Activated T-cell treated with anti-CD3 and anti-CD28 coated beads, Interleukin-2, amount 50 U/mL, for 48 hours (primary cell): ENCODE data around the gene JMJD1C.

Experiments used
- DNase-seq, 2 experiments: peaks; one replicate each; pipeline ENCODE4 v3.0.0-alpha.2; 2020

JMJD1C gene

GRCh38 chr10:63480237-63480636, 14.5 kb upstream of the JMJD1C start:
- DNase-seq = no peak

- no peak for DNase-seq
These were observed 12.8 kb upstream of the JMJD1C start for GRCh38 chr10:63478564-63478963.

GRCh38 chr10:63477927-63478326, 12.2 kb upstream of the JMJD1C start:
- no peak for DNase-seq

- DNase-seq = no peak
These were observed 8.7 kb upstream of the JMJD1C start for GRCh38 chr10:63474488-63474887.

GRCh38 chr10:63470928-63471327, 5.2 kb upstream of the JMJD1C start:
- no peak for DNase-seq

- no peak for DNase-seq
These were observed 3.2 kb upstream of the JMJD1C start for GRCh38 chr10:63468947-63469346.

- DNase-seq = no peak
These were observed 2.1 kb upstream of the JMJD1C start for GRCh38 chr10:63467841-63468240.

- peak; percentile 44 to 58 for DNase-seq
These were observed 563 bp upstream of the JMJD1C start for GRCh38 chr10:63466144-63466935.

- DNase-seq = no peak
These were observed 1.1 kb downstream of the JMJD1C start for GRCh38 chr10:63464402-63465292.

GRCh38 chr10:63462442-63462841, 3.3 kb downstream of the JMJD1C start:
- no peak for DNase-seq

GRCh38 chr10:63458177-63458576, 7.6 kb downstream of the JMJD1C start:
- DNase-seq = no peak

- no peak for DNase-seq
These were observed 8.2 kb downstream of the JMJD1C start for GRCh38 chr10:63457594-63457993.

- DNase-seq = no peak
These were observed 9.2 kb downstream of the JMJD1C start for GRCh38 chr10:63456437-63457210.

GRCh38 chr10:63455507-63455906, 10.3 kb downstream of the JMJD1C start:
- DNase-seq = no peak

GRCh38 chr10:63454631-63455030, 11.1 kb downstream of the JMJD1C start:
- no peak for DNase-seq

GRCh38 chr10:63452524-63452923, 13.3 kb downstream of the JMJD1C start:
- no peak for DNase-seq

GRCh38 chr10:63446716-63447440, 18.9 kb downstream of the JMJD1C start:
- DNase-seq = no peak

- DNase-seq = no peak
These were observed 24.4 kb downstream of the JMJD1C start for GRCh38 chr10:63441404-63441803.

GRCh38 chr10:63439607-63440006, 26.2 kb downstream of the JMJD1C start:
- DNase-seq = no peak

- DNase-seq = no peak
These were observed 27.0 kb downstream of the JMJD1C start for GRCh38 chr10:63438506-63439498.
